HG03064 (cell line): ENCODE results near the gene CNTN5.
A peak's percentile ranks its signal among the peaks of the same experiment; 100 is the strongest.

Source experiments
- ATAC-seq: cut with Tn5 transposase; IDR thresholded peaks from one replicate; pipeline ENCODE4 v1.9.1; 2021; ENCODE audit warnings: low read depth; ENCODE audit not compliant: unreplicated experiment

CNTN5 gene

DNA sequence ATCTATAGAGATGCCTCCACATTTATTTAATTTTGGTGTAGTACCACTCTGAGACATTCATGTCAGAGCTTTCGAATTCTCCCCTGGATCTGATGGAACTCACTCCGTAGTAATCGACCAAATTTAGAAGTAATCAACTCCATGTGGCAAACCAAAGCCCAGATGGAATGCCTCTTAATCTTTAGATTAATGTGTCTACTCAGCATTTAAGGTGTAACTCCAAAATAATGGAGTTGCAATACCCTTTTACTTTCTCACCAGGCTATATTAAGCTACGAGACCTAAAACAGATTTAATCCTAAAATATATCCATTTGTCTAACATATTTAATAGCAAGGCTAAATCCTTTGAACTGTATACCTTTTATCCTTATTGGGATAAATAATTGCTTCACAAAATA is 473.3 kb downstream of the CNTN5 start:
- no peak for ATAC-seq

DNA sequence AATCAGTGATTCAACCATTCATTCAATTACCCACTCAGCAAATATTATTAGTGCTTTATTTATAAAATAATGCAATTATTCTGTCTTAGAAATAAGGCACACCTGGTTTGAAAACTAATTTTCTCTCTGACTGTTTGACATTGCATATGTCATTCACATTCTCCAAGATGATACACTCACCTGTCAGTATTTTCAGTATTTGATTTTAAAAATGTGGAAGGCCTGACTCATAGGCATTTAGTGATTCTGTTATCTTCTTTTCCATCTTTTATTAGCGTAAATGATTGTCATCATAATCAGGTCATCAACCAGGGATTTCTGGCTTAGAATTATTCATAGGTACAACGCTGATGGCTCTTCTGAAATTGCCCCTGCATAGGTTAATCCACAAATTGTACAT is 480.9 kb downstream of the CNTN5 start:
- ATAC-seq: no peak

DNA sequence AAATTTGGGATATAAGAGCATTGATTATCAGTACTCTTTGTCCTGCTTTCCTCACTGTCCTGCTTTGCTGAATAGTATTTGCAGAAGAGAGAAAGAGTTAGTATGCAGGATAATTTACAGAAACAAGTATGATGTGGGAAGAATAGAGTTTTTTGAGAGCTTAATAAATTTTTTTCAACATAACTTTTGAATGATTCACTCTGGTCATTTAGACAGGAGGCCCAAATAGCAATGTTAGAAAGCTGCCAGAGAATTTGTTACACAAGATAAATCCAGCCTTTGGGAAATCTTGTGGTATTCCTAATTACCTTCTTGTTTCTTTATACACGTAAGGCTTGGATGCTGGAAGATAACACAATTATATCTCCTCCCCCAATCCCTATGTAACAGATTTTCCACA is 484.6 kb downstream of the CNTN5 start:
- ATAC-seq: no peak

DNA sequence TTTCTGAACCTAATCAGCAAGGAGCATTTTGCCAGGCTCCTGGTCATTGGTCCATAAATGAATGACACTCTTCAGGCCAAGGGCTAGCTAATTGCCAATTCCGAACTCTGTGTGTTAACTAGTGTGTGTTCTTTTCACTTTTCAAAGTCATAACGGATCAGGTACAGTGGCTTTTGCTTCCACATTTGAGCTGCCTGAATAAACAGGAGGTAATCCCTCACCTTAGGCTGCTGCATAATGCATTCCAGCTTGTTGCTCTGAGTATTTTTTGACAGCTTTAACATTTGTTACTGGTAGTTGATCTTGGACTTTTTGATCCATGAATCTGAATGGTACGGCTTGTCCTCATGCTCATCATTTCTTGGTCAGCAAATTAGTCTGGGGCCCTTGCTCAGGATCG is 485.1 kb downstream of the CNTN5 start:
- ATAC-seq: no peak

DNA sequence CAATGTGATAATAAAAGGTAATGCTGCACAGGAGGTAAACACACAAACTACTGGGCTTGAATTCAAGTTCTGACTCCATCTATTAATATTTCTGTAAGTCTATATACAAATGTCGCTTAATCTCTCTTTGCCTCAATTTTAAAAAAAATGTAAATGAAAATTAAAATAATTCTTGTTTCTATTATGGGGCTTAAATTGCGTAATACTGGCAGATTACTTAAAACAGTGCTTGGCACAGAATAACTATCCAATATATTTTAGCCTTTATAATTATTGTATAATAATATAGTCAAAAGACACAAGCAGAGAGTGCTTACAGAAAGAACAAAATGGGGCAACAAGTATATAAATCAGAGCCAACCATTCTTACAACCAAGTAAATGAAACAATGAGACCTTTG is 489.1 kb downstream of the CNTN5 start:
- no peak for ATAC-seq

DNA sequence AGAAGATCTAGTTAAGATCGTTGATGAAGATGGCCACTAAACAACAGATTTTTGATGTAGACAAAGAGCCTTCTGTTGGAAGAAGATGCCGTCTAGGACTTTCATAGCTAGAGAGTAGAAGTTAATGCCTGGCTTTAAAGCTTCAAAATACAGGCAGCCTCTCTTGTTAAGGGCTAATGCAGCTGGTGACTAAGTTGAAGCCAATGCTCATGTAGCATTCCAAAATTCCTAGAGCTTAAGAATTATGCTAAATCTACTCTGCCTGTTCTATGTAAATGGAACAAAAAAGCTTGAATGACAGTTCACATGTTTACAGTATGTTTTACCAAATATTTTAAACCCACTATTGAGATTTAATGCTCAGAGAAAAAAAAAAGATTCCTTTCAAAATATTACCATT is 492.6 kb downstream of the CNTN5 start:
- ATAC-seq: no peak

DNA sequence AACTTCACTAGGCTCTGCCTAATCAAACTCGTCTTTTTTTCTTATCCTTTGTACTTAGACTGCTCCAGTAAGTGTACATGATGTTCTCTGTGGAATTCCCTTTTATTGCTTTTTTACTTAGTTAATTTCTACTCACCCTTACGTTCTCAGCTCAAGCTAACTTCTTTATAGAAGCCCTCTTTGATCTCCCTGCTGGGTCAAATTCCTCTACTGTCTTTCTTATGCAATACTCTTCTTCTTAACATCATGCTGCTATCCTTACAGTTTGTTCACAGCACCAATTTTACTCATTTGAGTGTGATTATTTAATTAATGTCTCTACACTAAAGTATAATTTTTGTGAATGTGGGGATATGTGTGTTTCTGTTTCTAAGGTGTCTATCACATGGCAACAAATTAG is 498.3 kb downstream of the CNTN5 start:
- no peak for ATAC-seq

DNA sequence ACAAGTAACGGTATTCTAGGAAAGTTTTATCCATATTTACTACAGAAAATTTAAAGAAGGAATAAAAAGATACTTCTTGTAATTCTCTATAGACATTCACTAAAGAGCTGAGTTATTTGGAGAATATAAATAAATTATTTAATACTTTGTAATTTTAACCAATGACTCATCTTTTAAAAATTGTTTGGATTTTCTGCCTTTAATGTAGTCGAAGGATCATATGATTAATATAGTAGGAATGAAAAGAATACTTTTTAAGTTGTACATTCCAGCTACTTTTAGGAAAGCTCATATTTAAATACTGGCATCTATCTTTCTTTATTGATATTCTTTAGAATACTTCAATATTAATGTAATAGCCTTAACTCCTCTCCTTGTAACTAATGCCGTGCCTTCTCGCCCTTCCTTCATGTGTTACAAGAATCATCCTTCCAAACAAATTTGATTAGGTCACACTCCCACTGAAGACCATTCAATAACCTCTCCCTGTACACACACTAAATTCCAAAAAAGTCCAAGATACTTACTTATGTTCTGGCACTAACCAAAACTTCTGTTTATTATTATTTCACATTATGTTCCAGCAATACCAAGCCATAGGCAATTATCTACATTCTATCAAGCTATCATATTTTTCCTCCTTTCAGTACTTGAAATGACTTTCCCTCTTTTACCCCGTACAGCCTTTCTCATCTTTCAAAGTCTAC is 501.9 kb downstream of the CNTN5 start:
- no peak for ATAC-seq

DNA sequence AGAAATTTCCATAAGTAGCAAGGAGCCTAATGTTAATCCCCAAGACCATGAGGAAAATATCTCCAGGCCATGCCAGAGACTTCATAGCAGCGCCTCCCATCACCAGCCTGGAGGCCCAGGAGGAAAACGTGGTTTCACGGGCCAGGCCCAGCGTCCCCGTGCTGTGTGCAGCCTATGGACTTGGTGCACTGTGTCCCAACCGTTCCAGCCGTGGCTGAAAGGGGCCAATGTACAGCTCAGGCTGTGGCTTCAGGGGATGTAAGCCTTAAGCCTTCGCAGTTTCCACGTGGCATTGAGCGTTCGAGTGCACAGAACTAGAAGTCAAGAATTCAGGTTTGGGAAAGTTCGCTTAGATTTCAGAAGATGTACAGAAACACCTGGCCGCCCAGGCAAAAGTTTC is 510.7 kb downstream of the CNTN5 start:
- ATAC-seq: no peak

DNA sequence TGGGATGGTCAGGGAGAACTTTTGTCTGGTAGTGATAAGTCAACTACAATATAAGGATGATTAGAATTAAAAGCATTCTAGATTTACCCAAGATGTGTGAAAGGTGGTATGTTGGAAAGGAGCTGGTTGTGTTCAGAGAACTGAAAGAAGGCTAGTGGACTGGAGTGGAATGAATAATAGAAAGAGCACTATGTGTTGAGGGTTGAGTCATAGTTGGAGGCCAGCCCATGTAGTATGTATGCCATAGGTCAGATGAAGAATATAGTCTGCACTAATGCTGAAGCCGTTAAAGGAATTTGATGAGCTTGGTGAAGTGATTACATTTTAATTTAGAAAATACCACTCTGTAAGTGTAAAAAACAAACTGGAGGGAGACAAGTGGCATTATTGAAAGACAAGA is 514.1 kb downstream of the CNTN5 start:
- no peak for ATAC-seq

DNA sequence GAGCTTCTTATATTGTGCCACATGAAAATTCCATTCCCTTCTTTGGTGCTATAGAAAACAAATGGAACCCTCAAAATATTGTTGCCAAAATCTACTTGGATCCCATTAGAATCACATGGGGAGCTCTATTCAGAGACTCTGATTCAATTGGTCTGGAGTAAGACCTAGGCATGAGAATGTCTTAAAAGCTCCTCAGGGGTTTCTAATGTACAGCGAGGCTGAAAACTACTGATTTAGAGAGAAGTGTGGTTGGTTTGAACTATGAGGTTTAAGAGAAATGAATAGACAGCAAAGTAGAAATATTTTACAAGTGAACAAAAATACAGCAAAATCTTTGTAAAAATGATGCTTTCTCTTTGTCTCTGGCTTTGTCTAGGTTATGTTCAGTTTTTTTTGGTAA is 514.7 kb downstream of the CNTN5 start:
- ATAC-seq: peak; percentile 68

DNA sequence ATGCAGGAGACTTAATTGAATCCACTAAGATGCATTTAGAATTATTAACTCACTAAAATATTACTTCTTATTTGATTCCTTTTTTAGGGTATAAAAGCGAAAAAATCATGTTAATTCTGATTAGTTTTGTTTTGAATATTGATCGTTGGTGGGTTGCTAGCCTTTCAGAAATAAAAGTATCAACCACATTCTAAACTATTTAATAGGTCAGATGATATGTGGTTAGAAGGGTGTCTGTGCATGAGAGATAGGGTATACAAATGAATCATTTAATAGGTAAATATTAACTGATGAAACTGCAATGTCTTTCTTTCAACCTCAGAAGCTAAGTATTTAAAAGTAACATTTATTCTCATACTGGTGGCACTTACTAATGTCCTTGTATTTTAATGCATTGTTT is 515.1 kb downstream of the CNTN5 start:
- peak; percentile 71 for ATAC-seq

DNA sequence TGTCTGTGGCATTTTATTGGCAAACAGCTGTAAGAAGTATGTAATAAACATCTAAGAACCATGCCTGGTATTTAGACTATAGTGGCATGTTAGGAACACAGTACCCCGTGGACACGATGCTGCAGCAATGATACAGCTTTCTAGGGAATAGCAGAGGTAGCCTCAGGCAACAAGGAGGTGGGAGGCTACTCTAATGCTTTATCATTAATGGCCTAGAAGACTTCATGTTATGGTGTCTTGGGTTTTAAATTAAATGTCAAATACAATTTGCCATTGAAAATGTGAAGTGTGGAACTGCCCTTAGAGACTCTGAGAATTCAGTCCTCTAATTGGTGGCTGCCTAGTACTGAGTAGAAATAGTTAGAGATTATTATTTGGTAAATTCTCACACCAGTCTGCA is 516.9 kb downstream of the CNTN5 start:
- ATAC-seq: no peak

DNA sequence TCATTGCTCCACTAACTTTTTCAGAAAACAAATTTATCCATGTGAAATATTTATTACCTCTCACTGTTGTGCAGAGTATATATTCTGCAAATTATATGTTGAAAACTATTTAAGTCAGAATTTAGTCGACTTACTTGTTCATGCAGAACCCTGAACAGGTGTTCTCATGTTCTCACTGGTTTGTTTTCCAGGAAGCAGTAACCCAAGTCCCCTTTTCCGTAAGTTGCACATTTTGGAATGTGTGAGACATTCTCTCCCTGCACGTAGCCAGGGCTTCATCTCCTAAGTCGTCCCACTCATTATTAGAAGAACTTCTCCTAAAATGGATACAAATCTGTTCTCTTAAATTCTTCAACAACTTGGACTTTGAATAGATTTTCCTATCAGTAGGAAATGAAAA is 524.9 kb downstream of the CNTN5 start:
- ATAC-seq: no peak

DNA sequence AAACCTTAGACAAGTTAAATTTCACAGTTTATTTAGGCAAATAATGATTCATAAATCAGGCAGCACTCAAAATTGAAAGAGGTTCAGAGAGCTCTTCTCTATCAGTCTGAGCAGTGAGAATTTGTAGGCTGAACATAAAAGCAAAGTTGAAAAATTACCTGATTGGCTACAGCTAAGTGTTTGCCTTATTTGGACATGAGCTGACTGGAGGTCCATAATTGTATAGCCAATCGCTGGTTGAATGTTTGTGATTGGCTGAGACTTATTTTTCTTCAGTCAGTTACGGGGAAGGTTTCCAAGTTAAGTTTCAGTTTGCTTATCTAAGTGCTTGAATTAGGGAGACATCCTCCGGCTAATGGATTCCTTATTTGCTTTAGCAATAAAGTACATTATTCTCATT is 527.5 kb downstream of the CNTN5 start:
- no peak for ATAC-seq

DNA sequence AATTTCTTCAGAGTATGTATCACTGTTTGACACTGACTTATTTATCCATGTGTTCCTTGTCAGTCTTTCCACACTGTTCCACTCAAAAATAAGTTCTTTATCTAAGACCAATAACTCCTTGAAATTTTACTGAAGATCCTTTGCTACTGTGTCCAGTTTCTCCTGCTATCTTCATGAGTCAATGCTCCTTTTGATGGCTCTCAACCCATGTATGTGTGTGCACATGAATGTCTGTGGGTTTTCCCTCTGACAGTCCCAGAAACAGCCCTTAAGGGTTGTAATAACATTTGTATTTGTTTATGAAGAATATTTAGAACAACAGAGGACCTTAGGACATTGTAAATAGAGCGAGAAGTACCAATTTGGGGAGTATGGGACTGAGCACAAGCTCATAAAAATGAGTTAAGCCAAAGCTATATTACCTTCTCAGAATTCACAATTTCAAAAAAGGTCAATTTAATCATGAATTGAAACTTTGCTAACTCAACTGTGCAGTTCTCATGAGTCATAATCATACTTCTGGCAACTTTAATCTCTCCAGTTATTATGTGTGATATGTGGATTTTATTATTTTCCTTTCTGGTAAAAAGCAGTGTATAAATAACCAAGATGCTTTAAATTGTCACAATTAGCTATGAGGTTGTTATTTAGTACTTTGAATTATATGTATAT is 533.6 kb downstream of the CNTN5 start:
- no peak for ATAC-seq

DNA sequence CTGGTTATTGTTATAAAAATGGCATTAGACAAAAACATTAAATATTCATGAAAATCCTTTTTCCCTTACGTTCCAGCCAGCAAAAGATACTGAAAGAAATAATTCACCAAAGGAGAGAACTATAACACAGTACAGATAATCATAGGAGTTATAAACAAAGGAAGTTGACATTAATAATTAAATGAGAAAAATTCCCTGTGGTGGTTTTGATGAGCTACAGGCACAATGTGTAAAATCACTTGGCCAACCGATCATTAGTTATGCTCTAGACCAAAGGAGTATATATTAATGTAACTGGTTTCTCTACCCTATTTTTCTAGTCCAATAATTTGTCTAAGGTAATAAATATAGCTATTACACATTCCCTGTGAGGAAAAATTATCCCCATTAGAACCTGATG is 534.7 kb downstream of the CNTN5 start:
- ATAC-seq: no peak

DNA sequence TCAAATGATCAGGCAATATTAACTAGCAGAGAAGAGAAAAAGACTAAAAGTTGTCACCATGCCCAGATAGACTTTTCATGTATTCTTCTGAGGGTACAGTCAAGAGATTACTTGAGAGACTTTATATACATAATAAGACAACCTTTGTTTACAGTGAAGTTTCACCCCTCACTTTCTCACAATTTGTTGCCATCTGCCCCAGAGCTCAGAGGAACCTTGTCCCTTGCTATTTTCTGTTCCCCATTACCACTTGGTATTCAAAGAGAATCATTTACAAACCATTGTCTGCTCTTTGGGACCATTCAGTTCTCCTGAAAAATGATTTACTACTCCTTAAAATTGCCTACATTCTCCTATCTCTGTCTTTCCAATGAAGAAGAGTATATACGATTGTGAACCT is 544.6 kb downstream of the CNTN5 start:
- no peak for ATAC-seq

DNA sequence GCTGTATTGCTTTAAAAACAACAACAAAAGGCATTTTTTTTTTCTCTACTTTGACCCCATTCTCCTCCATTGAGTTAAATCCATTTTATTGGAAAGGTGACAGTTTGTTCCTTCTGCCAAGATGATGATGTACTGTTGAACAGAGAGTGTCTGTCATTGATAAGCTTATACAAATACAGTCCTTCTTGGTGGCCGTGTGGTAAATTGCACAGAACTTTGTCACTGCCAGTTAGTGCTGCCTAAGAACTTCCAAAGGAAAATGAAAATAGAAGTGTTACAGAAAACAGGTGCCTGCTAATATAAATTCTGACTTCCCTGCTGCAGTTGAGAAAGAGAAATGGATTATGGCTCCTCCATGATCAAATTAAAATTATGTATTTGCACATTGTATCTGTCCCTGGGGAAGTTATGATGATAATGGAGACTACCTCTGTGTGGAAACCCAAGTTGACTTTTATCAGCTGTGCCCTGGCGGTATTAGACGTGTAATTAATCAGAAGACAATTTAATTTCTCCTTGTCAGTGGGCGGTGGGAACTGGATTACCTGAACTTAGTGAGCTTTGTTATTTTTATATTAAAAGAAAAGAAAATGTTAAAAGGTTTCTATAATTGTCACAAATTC is 546.7 kb downstream of the CNTN5 start:
- ATAC-seq: no peak

DNA sequence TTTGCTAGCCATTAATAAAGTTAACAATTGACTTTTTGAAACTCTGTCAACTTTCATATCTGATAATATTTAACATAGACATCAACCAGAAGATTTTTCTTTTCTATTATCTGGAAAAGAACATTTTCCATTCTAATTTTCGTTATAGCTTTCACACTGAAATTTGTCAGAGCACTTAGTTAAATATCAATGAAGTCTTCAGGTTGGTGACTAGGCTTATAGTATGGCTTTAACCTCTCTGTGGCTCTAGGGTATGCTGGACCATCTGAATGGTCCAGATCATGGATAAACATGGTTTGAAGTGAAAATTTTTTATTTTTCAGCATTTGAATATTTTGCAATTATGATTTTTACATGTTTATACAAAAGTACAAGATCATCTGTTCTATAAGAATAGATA is 548.1 kb downstream of the CNTN5 start:
- ATAC-seq: no peak

DNA sequence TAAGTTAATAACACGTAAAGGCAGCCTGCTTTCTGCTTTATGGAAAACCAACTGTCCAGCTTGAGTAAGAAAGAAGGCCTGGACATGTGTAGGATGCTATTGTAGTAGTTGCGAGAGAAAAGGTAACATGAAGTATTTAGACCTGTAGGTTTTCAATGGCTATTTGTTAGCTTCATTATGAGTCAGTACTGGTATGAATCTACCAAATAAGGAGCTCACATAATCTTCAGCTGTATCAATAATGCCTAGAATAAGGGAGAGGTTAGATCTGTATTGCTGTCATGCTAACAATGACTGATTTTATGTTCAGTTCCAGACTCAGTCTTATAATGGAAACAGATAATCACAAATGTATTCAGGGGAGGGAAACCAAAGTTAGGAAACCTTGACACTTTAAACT is 550.3 kb downstream of the CNTN5 start:
- no peak for ATAC-seq

DNA sequence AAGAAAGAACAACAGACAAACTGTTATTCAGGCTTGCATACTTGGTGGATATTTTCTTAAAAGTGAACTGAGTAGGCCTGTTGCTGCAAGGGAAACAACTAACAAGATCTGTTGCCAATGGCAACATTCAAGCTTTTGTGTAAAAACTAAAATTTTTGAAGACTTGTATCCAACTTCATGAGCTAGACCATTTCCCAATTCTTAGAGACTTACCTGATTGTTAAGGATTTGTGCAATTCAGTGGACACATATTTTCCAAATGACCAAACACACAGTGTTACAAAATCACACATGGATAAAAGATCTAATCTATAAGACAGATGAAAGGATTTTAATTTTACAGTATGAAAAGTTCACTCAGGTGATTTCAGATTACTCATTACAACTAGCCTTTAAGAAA is 564.1 kb downstream of the CNTN5 start:
- ATAC-seq: no peak
